Measurements from ENCODE around the gene BMPR2.

GRCh38 chr2:202529389-202529788 is 153.3 kb downstream of the BMPR2 start:
- TF ChIP-seq NFIC (IDR thresholded peaks at IDR 0.05) (no peak), EGR1 (IDR thresholded peaks at IDR 0.05) (no peak), CEBPB (IDR thresholded peaks at IDR 0.05) (no peak), RAD21 (IDR thresholded peaks at IDR 0.05; ENCODE audit: low read depth) (no peak)

All from Ishikawa (cell line).